HG03097 (cell line): Measurements from ENCODE around the gene RACGAP1.

Experiments used
- ATAC-seq: cut with Tn5 transposase; IDR thresholded peaks from one replicate; pipeline ENCODE4 v1.9.1; 2021; ENCODE audit not compliant: unreplicated experiment, low FRiP score

Gene RACGAP1

DNA sequence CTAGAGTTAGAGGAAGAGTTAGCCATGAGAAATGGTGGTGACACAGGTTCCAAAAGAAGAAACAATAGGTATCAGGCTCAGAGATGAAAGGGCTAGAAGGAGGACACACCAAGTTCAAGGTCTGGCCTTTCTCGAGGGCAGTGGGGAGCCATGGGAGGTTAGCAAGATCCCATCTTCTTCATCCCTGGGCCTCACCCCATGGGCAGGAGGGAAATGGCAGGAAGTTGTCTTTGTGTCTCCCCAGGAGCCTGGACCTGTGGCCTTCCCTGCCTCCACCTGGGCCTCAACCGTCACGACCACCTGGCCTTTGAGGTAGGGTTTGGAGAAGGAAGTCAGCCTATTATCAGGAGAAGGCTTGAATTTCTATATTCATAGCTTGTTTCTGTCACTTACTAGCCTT, 80.6 kb downstream of the RACGAP1 start:
- no peak for ATAC-seq

- no peak for ATAC-seq
Observed at GRCh38 chr12:49944046-49944445, 81.2 kb downstream of the RACGAP1 start.

GRCh38 chr12:49943625-49943960, 81.7 kb downstream of the RACGAP1 start:
- ATAC-seq: no peak

GRCh38 chr12:49942921-49943624, 82.2 kb downstream of the RACGAP1 start:
- ATAC-seq: no peak

DNA sequence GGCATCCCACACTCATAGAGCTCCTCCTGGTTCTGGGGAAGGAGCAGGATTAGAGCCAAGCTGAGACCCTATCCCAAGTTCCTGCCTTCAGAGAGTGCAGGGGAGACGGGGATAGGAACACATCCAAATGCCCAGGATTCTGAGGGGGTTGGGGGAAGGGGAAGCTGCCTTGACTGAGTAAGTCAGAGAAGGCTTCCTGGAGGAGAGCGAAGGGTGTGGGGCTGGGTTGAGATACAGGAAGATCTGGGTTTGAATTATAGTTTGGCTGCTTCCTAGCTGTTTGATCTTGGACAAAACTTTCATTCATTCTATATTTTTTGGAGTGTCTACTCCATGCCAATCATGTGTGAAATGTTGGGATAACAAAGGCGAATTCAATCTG, 82.8 kb downstream of the RACGAP1 start:
- no peak for ATAC-seq

DNA sequence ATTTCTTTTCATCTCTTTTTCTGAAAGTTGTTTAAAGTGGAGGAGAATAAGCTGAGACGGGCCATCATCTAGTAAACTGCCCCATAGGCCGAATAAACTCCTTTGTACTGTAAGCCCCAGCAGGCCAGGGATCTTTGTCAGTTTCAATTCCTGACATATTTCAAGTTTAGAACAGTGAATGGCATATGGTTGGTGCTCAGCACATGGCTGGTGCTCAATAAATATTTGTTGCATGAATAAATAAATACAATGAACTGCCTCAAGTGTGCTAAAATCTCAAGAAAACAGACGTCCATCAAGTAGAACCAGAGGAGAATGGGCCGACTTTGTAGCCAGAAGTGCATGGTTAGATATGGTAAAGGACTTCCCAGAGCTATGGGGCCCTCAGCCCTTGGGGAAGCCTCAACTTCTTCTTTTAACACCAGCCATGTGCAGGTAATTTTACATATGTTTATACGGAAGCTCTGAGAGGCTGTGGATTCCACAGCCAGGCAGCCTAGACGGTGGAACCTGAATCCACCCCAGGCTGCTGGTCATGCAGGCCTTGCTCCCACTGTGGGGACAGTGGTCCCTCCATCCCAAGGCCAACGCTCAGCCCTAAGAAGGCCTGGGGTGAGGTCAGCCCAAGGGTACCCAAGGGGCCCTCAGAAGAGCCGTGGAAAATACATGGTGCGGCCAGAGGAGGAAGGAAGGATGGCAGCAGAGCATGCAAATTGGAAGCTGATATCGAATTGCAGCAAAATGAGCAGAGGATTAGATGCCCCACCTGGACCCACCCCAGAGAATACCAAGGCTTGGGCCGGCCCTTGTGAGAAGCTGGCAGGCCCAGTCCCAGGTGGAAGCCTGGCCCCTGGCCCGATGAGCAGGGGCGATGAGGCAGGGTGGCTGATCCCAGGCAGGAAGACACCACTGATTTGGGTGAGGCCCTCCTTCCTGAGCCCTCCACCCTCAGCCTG, 83.5 kb downstream of the RACGAP1 start:
- no peak for ATAC-seq

DNA sequence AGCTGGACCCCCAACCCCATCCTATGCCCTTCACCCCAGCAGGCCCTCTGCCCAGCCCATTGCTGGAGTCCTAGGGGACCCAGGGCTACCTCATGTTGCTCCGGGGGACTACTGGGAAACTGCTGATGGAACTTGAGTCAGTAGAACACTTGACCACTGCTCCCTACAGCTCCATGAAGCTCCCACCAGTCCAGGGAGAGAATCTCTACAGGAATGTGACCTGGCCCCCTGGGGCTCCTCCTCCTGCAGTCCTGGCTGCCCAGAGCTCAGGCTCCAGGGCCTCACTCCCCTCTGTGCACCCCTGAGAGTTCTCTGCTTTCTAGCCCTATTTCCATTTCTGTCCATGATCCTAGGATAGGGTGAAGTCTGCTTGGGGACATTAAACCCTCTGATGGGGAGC, 85.6 kb downstream of the RACGAP1 start:
- ATAC-seq: no peak

- no peak for ATAC-seq
Observed at GRCh38 chr12:49939307-49939706, 86.0 kb downstream of the RACGAP1 start.
